Activated T-cell treated with anti-CD3 and anti-CD28 coated beads, Interleukin-2, amount 50 U/mL, for 48 hours (primary cell): ENCODE data around the gene TDRD3.
"Not testable (repeated sequence)": the region's sequence is repeated elsewhere in the genome, so short reads cannot be mapped to it uniquely, and the experiment has no call there.

Experiments used
- DNase-seq, 2 experiments: peaks; one replicate each; pipeline ENCODE4 v3.0.0-alpha.2; 2020

The TDRD3 gene

GRCh38 chr13:60398907-60399589 lies 2.0 kb downstream of the TDRD3 start:
- no peak for DNase-seq

- DNase-seq: no peak
Measured at GRCh38 chr13:60402022-60402421, 5.0 kb downstream of the TDRD3 start.

GRCh38 chr13:60407095-60407494 lies 10.1 kb downstream of the TDRD3 start:
- DNase-seq: no peak

GRCh38 chr13:60407852-60408251 lies 10.8 kb downstream of the TDRD3 start:
- DNase-seq: not testable (repeated sequence)

- DNase-seq: not testable (repeated sequence)
Measured at GRCh38 chr13:60409574-60410292, 12.7 kb downstream of the TDRD3 start.

GRCh38 chr13:60410299-60410698 lies 13.3 kb downstream of the TDRD3 start:
- DNase-seq: no peak

- DNase-seq: no peak
Measured at GRCh38 chr13:60411464-60411863, 14.4 kb downstream of the TDRD3 start.

- no peak for DNase-seq
Measured at GRCh38 chr13:60411983-60412382, 15.0 kb downstream of the TDRD3 start.

- no peak for DNase-seq
Measured at GRCh38 chr13:60412909-60413616, 16.0 kb downstream of the TDRD3 start.

- DNase-seq: no peak
Measured at GRCh38 chr13:60414177-60414576, 17.2 kb downstream of the TDRD3 start.

GRCh38 chr13:60417734-60418133 lies 20.7 kb downstream of the TDRD3 start:
- DNase-seq: no peak

GRCh38 chr13:60418954-60419353 lies 21.9 kb downstream of the TDRD3 start:
- DNase-seq: no peak

- DNase-seq: no peak
Measured at GRCh38 chr13:60425332-60425731, 28.3 kb downstream of the TDRD3 start.

GRCh38 chr13:60426075-60426474 lies 29.1 kb downstream of the TDRD3 start:
- DNase-seq: no peak

GRCh38 chr13:60427285-60427684 lies 30.3 kb downstream of the TDRD3 start:
- no peak for DNase-seq

- no peak for DNase-seq
Measured at GRCh38 chr13:60431108-60431700, 34.2 kb downstream of the TDRD3 start.

GRCh38 chr13:60433505-60433904 lies 36.5 kb downstream of the TDRD3 start:
- DNase-seq: no peak

GRCh38 chr13:60435762-60436374 lies 38.8 kb downstream of the TDRD3 start:
- DNase-seq: no peak

- no peak for DNase-seq
Measured at GRCh38 chr13:60439201-60439600, 42.2 kb downstream of the TDRD3 start.

GRCh38 chr13:60441761-60442160 lies 44.7 kb downstream of the TDRD3 start:
- no peak for DNase-seq

GRCh38 chr13:60448907-60449510 lies 52.0 kb downstream of the TDRD3 start:
- no peak for DNase-seq

GRCh38 chr13:60453490-60453889 lies 56.5 kb downstream of the TDRD3 start:
- DNase-seq: no peak

GRCh38 chr13:60454425-60454824 lies 57.4 kb downstream of the TDRD3 start:
- no peak for DNase-seq
